Stimulated activated CD4-positive, alpha-beta T cell treated with anti-CD3 and anti-CD28 coated beads, TNF-alpha, amount 100 ng/mL, for 4 hours (primary cell): ENCODE results near the gene CRISP2.
"Not testable (repeated sequence)": the region's sequence is repeated elsewhere in the genome, so short reads cannot be mapped to it uniquely, and the experiment has no call there.

ENCODE experiments used
- DNase-seq, 3 experiments: peaks; one replicate each; pipeline ENCODE4 v3.0.0-alpha.2; 2020; ENCODE audit warnings: low read depth in 3 of 3

Gene CRISP2, protein sequence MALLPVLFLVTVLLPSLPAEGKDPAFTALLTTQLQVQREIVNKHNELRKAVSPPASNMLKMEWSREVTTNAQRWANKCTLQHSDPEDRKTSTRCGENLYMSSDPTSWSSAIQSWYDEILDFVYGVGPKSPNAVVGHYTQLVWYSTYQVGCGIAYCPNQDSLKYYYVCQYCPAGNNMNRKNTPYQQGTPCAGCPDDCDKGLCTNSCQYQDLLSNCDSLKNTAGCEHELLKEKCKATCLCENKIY

DNA sequence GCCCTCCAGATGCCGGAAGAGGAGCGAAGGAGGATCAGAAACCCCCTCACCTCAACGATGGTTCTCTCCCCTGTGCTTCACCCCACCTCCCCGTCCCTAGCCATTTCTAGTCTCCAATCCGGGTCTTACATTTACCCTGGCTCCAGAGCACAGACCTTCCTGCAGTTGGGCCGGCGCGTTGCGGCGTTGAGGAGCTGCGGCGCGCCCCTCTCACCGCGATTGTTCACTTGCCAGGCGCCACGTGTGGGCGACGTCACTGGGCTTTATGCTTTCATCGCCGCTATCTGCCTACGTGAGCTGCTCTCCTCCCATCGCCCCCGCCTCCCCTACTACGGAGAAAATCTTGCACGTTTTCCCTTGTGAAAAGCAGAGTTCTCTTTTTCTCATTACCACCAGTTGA, at the start of gene CRISP2:
Gene CRISP2, minus strand, starts transcription at position 198 of the 400 bp plus-strand sequence. CDS start 4,347 bp downstream, outside the sequence.
- DNase-seq, result no peak

DNA sequence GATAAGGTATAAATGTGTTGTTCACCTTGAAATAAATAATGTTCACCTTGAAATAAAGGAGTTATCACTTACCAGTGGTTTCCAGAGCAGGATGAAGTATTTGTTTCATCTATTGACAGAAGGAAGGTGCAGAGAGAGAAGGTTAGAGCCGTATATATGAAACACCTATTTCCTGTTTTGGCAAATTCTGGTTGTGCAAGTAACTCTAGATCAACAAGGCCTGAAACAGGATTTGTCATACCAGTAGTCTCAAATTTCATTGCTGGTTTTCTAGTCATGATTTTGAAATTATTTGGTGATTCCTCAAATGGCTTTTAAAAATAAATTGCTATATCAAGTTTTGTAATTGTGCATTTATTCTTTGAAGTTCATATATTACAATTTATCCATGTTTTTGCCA, 30.9 kb upstream of the CRISP2 start, which contains the start of gene CRISP3:
Gene CRISP3, minus strand, starts transcription at position 130 of the 400 bp plus-strand sequence. Its CDS starts 21 bp downstream, at position 109.
- DNase-seq, result no peak

DNA sequence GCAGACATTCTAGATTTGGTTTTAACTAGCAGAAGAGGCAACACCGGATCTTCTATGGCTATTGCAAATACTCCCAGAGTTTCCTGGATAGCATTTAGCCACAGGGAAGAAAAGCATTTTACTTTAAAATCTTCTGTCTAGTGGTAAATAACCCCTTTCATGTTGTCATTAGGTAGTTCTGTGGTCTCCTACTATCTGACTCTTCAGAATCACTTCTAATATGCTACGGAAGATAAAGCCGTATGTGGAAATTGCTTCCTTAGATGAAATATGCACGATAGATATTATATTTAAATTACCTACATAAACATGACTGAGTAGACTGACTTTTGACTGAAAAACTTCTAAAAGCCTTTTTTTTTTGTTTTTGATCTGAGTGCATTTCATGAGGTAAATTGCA, 30.1 kb upstream of the CRISP2 start:
- DNase-seq, result no peak

DNA sequence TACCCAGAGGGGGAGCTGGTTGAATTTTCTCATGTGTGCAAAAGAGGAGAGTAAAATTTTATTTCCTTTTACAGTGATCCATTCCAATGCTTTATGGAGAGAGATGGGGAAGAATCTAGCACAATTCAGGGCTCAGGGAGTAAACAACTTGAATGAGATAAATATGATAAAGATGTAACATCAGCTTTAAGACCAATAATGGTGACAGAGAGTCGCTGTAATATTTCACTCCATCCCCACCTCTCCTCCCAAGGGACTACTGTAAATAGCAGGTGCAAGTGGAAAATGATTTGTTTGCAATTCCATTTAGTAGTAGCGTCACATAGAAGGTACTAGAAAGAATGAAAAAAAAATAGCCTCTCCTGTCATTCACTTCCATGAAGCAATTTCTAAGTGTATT, 26.1 kb upstream of the CRISP2 start:
- DNase-seq, result no peak

DNA sequence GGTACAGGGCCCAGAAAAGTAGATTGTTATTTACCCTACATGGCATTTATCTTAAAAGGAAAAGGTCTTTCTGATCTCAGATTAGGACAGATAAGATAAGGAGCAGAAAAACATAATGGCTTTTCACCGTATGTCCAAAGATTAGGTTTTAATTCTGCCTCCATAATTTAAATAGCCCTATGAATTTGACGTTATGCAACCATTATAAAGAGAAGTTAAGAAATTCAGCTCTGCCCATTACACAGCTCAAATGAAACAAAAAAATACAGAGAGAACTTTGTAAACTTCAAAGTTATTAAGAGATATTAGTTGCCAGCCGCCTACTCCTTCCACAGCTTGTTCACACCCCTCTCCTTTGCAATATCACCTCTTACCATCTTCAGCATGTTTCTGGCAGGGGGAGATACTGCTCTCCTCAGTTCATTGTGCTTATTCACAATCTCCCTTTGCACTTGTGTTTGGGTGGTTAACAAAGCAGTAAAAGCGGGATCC, 22.7 kb upstream of the CRISP2 start:
- no peak for DNase-seq

DNA sequence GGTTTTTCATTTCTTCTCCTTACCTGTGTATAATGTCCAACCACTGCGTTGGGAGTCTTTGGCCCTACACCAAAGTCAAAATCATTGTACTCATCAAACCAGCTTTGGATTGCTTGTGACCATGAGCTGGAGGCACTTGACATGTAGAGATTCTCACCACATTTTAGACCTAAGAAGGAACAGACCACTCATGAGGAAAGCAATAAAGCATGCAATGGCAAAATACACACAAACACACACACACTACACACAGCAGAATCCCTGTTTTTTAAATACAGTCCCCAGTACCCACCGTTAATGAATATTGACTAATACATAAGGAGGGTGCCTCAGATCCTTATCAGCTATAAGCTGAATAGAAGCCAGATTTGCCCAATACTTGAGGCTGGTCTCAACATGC, 20.3 kb upstream of the CRISP2 start:
- DNase-seq, result no peak

DNA sequence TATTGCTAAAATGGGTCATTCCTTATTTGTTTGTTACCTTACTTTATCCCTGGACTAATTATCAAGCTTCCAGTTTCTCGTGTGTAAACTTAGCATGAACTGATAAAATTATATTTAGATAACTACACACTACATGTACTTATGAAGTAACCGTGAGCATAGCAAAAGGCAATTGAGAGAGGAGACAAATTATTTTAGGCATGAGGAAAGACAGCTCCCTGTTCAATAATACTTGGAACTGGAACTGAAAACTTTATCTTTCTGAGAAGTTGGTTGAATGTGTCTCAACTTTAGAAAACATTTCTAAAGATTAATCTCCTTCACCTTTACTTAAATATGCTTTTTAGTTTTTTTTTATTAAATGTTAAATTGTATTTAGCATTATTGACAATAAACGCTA, 19.4 kb upstream of the CRISP2 start:
- DNase-seq, result no peak

DNA sequence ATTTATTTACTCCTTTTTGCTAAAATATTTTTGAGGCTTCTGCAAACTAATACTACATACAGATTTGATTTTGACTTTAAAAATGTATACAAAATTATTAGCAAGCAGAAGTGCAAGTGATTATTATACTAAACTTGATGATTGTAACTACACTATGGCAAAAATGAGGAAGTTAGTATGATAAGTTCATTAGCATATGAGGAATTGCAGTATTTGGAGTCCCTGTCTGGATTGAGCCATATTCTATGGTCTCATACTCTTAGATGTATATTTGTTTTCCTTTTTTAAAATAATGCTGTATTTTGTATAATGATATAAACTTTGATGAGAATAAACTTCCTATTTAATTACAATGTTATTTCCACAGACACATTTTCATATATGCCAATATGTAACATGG, 16.9 kb upstream of the CRISP2 start:
- no peak for DNase-seq

DNA sequence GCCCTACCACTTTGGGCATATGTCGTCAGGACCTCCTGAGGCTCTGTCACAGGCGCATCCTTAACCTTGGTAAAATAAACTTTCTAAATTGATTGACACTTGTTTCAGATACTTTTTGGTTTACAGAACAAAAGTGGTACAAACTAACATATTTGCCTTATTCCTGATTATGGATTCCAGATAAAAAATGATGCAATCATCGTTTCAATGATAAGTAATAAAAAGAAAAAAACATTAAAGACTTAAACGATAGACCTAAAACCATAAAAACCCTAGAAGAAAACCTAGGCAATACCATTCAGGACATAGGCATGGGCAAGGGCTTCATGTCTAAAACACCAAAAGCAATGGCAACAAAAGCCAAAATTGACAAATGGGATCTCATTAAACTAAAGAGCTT, 10.6 kb upstream of the CRISP2 start:
- DNase-seq, result not testable (repeated sequence)

DNA sequence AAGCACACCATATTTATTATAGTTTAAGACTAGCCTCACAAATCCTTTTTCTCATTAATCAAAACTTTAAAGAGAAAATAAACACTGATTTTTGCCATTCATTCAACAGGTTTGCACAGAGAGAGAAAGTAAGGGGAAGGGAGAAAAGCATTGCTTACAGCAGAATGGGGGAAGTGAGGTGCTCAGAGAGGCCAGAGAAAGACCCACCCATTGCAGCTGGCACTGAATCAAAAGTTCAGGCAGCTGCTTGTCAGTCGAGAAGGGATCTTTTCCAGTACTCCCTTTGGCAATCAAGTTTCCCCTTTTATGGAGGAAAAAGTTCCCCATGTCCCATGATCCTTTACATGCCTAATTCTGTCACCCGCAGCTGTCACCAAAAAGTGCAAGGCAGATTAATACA, 8.0 kb upstream of the CRISP2 start:
- no peak for DNase-seq

DNA sequence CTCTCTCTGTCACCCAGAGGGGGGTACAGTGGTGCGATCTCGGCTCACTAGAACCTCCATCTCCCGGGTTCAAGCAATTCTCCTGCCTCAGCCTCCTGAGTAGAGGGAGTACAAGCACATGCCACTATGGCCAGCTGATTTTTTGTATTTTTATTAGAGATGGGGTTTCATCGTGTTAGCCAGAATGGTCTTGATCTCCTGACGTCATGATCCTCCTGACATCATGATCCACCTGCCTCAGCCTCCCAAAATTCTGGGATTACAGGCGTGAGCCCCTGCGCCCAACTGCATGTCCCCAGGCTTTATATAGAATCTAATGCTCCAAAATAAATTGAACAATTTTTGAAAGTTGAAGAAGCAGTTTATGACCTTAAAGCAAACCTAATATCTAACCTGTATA, 7.0 kb upstream of the CRISP2 start:
- DNase-seq, result no peak

DNA sequence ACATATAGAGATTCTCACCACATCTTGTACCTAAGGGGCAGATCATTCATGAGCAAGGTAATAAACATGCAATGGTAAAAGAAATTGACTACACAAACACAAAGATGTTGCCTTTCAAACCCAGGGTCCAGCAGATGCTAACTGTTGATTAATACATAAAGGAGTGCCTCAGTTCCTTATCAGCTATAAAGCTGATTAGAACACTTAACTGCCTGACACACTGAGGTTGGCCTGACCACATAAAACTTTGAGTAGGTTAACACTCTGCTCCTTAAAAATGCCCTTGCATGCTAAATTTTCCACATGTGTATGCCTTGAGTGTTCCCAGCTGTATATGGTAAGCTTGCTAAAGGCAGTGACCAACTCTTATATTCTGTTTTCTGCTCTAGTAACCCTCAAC, 14.9 kb downstream of the CRISP2 start:
- DNase-seq, result no peak

DNA sequence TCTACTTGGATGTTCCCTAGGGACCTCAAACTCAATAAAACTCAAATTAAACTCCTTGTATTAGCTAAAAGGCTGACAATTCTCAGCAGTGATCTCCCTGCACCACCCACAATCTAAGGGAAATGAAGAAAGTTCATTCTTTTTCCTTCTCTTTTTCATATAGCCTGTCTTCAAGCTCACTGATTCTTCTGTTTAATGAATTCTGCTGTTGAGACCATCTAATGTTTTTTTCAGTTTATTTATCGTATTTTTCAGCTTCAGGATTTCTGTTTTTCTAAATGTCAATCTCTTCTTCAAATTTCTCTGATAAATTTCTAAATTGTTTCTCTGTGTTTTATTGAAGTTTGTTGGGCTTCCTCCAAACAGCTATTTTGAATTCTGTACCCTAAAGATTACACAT, 19.8 kb downstream of the CRISP2 start:
- no peak for DNase-seq

DNA sequence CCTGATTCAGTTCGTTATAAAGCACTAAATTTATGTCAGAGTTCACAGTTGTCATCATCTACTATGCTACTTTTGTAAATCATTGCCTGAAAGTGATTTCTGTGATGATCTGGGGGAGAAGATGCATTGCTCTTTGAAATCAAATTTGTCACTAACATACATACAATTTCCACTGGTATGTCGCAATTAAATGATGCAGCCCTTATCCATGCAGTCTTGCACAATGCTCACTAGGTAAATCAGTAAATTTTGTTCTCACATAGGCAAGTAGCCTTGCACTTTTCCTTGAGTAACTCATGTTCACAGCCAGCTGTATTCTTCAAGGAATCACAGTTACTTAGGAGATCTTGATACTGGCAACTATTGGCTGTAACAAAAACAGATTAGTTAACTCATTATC, 20.8 kb downstream of the CRISP2 start:
- DNase-seq, result no peak

DNA sequence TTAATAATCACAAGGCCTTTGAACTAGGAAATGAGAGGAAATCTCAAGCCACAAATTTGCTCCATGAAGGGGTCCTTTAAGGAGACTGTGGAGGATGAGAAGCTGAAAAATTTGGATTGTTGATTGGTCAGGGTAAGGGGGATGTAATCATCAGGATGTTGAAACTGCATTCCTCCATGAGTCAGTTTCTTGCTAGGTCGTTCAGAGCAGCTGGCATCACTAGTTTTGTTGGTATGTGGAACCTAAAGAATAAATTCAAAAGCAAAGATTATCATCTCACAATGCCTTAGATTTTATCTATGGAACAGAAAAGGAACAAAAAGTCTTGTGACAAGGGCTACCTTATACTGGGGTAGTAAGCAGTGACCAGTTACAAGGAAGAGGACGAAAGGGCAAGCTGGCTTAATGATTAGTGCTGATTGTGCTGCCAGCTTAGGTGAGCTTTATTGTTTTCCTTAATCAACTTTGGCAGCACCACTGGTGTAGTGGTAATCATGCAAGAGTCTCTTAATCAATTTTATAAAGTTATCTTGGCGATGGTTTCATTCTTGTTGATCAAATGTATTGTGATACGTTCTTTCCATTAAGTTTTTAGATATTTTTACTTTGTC, 36.6 kb downstream of the CRISP2 start:
- DNase-seq, result no peak

DNA sequence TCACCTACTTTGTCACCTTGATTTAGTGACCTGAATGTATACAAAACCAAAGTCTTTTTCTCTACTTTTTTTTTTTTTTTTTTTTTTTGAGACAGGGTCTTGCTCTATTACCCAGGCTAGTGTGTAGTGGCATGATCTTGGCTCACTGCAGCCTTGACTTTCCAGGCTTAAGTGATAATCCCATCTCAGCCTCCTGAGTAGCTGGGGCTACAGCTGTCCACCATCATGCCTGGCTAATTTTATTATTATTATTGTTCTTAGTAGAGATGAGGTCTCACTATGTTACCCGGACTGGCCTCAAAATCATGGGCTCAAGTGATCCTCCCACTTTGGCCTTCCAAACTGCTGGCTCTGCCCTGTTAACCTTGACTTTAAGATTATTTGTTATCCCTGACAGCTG, 37.5 kb downstream of the CRISP2 start:
- no peak for DNase-seq

DNA sequence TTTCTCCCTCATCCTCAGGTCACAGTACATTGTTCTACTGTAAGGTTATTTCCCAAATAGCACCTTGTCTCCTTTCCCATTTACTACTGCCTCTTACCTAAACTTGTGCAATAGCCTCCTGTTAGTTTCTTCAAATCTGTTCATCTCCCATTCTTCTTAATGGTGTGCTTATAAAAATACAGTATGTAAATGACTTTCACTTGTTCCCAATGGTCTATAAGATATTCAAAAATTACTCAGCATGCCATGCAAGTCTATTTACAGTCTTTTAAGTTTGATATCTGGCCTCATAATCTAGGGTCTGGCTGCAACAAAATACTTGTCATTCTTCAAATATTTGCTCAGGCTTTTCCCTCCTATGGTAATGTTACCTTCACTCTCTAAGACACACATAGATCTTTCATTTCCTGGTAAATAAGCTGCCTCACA, 45.2 kb downstream of the CRISP2 start:
- no peak for DNase-seq

DNA sequence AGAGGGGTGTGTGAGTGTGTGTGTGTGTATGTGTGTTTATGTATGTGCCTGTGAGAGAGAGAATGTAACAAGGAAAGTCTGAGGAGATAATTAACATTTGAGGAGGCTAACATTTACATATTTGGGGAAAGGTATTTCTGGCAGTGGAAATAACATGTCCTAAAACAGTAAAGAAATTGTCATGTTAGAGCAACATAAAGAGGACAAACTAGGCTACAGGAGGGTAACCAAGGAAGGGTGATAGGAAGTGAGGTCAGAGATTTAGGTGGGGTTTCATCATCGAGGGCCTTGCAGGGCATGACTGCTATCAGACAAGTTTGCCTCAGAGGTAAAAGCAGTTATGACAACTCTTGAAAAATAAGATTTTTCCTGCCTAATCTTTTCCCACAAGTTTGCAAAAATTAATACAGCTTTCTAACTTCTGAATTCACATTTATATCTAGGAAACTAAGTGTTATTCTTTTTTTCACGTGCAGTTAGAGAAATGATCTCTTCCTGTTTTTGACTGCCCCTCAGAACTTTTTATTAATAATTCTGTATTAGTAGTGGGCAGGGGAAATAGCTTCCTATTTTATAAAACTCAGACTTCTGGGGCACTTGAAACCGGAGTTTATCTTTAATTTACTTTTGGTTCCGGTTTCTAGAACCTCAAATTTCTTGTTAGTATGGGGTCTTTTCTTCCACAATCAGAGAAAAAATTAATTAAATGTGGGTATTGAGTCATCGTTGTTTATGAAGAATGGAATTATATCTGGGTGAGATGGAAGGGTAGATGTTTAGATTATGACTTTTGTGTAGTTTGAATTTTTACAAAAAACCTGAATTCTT, 46.2 kb downstream of the CRISP2 start:
- no peak for DNase-seq

DNA sequence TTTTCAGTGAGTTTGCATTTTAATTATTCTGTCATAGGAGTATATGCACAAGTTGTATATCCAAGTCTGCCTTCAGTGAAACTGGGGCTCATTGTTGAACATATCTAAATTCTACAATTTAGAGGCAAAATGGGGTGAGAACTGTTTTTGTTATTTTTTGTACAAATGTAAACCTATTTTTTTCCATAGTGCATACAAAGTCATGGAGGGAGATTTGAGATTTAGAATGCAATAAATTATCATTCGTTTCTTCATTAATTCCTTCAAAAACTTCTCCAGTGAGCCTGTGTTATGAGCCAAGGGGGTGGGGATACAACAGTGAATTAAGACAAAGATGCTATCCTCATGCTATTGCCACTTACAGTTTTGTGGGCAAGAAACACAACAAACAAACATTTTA, 46.9 kb downstream of the CRISP2 start:
- no peak for DNase-seq

DNA sequence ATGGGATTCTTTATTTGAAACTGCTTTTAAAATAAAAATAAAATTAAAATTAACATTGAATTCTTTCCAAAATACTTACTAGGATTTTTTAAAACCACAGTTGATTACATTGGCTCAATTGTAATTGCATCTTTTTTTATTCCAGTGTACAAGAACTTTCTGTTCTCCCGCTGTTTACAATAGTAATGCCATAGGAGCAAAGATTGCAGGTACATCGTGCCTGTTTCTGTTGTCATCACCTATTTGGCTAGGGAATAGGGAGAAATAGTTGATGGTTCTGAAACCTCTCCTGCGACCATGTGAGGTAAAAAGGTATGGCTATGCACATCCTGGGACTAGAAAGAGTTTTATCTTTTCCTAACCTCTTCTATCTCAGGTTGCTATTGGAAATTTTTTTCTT, 48.5 kb downstream of the CRISP2 start:
- DNase-seq, result no peak

DNA sequence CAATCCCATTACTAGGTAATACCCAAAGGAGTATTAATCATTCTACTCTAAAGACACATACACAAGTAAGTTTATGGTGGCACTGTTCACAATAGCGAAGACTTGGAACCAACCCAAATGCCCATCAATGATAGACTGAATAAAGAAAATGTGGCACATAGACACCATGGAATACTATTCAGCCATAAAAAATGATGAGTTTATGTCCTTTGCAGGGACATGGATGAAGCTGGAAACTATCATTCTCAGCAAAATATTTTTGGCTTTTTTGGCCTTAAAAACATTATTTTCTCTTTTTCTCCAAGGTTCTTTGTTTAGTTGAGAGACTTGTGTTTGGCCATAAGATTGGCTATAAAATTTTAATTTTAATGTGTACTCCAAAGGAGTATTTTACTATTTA, 49.3 kb downstream of the CRISP2 start:
- DNase-seq, result not testable (repeated sequence)

DNA sequence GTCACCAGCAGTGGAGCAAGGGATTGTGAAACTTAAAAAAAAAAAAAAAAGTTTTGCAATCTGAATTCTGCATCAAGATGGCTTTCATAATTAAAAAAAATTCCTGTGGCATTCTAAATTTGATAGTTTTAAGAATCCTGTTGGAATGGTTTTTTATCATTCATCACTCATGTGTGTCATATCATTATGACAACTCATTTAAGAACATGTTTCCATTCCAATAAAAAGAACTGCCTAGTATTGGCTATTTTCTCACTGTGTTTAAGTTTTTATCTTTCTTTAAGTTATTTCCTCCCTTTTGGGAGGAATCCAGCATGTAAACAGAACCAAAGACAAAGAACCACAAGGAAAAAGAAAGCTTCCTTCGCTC, 50.5 kb downstream of the CRISP2 start:
- no peak for DNase-seq
